ENCODE data around the gene MEX3B.
"Not testable (repeated sequence)": the region's sequence is repeated elsewhere in the genome, so short reads cannot be mapped to it uniquely, and the experiment has no call there.

The MEX3B gene

DNA sequence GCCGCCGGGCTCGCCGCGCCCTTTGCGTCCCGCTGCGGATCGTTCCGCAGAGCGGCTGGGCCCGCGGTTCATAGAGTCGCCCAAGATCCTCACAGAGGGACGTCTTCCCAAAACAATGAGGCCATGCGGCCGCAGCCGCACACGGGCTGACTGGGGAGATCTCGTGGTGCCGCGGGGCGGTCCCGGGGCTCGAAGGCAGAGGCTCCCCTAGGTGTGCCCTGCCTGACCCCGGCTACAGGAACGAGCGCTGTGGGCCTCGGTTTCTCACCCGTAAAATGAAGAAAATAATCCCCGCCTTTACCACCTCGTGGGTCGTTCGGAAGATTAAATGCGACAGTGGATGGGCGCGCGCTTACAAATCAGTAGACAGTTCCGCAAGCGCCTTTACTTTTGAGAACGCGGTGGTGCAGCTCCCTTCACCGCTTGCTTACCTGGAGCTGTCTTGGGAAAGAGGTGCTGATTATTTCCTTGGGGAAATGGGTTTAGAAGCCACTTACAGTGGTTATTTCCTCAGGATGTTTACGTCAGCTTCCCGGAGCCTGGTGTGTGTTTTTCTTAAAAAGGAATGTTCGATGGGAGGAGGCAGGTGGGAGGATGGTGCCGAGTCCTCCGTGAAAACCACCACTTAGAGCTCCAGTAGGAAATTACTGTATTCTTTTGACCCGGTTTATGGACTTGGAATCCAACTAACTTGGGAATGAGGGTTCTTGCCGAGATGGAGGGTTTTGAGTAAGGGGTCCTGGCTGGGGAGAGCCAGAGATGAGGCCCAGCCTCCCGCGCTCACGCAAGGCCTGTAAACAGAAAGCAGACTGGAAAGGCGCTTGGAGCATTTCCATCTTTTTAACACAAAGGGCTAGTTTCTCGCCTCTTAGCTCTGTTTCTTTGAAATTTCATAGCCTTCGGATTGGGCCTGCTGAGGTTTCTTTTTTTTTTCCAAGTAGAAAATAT, 1.9 kb upstream of the MEX3B start:
- DNase-seq, result peak in 1 of 2 experiments; percentile 28

DNA sequence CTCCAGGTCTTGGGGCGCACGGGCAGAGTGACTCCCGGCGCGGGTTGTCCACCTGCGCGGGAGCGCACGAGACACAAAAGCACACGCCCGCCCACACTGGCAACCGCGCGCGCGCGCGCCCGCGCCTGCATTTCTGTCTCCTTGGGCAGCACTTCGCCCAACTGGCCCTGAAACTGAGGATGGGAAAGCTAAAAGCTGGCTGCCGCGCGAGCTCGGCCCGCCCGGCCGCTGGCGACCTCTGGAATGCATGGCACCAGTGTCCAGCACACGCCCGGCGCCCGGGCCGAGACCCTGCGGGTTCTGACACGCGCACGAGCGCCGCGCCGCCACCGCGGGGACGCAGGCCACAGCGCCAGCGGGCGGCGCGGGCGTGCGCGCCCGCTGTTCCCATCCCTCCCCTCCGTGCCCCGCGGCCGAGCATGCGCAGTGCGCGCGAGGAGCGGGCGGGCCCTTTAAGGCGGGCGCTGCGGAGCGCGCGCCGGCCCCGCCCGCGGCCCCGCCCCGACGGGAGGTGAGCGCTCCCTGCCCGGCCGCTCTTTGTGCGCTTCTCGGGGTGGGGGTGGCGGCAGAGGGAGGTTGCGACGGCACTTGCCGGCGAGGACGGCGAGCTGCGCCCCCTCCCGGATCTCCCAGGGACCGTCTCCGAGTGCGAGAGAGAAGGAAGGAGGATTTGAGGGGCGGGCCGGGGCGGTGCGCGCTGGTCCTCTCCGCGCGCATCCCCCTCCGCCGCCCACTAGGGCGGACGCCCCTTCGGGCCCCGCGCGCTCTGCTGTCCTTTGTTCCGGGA, 1.0 kb upstream of the MEX3B start:
- DNase-seq, result peak; percentile 86 to 89

DNA sequence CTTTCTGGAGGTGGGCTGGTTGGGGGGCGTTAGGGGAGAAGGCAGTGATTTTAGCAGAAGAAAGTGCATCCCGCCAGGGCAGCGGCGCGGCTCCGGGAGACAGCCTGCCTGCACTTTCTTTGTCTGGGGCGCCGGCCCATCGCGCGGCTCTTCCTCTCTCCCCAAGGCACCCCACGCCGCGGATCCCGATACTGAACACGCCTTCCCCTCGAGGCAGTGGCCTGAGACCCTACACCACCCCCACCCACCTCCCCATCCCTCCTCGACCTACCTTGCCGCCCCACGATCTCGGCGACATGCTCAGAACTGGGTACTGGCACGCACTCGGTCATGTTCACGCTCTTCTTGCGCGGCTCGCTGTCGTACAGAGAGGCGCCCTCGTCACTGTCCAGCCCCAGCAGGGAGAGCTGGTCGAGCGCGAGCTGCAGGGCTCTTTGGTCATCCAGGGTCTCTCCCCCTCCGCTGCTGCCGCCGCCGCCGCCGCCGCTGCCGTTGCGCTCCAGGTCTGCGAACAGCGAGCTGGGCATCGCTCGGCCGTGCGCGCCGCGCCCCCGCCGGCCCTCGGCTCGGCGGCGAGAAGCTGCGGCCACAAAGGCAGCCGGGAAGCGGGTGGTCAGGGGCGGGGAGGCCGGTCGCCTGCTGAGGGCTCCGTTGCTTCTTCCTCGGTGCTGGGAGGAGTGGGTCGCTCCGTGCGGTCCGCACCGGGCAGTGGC, 483 bp downstream of the MEX3B start:
- peak; percentile 26 to 28 for DNase-seq

DNA sequence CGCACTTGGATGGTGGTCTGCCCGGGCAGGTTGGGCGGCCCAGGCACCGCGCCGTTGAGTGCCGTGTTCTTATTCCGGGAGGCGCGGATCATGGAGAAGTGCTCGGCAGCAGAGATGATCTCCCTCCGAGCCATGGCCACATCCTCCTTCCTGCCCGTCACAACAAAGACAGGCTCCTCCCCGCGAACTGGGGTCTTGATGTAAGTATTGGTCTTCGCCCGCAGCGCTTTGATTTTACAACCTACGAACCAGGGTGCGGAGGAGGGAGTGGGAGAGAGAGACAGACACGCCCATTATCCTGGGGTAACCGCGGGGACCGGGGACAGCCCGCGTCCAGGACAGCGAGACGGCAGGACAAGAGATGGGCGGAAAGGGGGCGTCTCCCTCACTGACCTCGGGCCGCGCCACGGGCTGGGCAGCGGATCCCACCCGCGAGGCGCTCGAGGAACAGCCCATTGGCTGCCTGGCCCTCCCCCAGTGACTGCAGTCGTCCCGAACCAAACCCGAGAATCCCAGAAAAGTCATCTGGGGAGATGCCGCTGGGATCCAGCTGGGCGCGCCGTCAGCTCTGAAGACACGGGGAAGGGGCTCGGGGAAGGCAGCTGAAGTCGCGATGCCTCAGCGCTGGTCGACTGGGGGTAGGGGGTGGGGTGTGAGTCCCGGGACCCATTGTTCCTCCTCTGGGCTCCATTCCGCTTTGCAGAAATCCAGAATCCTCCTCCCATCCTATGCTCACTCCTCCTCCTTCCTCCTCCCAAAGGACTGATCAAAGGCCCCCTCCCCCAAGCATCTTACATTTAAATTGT, 1.2 kb downstream of the MEX3B start:
- DNase-seq, result peak; percentile 25 to 40

DNA sequence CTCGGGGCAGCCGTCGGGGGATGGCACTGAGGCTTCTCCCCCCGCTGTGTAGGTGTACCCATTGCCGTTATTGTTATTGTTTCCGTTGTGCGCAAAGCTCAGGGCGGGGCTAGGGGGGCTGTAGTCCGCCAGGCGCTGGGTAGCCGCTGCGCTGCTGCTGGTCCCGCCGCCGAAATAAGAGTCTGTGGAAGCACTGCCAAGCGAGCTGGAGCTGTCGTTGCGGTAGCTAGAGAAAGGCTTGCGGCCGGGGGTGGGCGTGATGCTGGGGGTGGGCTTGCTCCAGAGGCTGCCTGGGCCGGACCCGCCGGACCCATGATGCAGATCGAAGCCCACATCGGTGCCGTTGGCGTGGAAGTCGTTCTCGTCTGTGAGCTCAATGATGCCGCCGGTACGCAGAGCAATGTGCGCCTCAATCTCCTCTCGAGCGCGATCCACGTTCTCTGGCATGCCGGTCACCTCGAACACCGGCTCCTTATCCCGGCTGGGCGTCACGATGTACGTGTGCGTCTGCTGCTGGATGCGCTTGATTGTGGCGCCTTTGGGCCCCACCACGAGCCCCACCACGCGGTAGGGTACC, 1.9 kb downstream of the MEX3B start:
- no peak for DNase-seq

DNA sequence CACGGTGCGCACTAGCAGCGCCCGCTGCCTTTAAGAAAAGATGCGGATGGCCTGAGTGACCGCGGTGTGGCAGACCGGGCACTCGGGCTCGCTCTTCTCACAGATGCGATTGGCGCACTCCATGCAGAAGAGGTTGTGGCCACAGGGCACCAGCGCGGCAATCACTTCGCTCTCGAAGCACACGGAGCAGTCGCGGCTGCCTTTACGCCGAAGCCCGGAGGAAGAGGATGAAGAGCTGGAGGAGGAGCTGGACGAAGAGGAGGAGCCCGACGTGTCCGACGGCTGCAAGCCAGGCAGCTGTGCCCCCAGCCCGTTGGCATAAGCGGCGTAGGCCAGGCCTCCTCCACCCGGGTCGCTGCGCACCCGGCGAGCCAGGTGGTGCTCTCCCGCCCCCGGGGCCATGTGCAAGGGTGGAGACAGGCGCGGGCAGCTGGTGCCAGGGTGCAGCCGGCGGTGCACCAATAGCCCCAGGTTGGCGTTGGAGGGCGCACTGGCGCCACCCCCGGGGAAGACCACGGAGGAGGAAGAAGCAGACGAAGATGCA, 2.6 kb downstream of the MEX3B start:
- DNase-seq, result no peak

DNA sequence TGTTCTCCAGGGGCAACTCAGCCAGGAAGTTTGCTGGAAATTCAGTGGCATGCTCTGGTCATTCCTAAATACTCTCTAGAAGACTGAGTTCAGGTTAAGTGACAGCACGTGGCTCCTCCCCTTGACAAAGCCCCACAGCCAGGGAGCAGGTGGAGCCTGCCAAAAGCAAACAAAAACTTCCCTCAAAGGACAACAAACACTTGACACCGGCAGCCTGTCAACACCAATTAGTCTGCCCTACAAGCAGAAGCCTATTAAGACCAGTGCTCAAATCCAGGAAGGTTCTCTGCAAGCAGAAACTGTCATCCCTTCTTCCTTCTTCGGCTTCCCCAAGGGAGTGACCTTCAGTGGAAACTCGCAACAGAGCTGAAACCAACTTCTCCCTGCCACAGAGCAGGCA, 5.0 kb downstream of the MEX3B start:
- DNase-seq, result no peak

DNA sequence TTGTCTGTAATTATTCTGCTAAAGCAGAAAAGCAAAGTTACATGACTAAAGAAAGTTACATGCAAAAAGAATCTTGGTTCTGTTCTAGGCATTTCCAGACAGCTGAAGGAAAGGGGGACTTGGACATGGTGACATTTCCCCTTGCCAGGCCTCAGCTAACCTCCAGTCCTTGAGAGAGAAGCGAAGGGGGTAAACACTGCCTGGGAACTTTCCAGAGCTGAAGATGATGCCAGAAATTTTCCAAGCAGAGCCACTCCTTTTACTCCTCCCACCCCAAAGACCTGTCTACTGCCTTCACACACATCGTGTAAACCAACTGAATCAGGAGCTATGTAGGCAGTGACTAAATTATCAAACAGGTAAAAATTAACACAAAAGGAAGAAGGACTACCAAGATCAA, 5.4 kb downstream of the MEX3B start:
- no peak for DNase-seq

DNA sequence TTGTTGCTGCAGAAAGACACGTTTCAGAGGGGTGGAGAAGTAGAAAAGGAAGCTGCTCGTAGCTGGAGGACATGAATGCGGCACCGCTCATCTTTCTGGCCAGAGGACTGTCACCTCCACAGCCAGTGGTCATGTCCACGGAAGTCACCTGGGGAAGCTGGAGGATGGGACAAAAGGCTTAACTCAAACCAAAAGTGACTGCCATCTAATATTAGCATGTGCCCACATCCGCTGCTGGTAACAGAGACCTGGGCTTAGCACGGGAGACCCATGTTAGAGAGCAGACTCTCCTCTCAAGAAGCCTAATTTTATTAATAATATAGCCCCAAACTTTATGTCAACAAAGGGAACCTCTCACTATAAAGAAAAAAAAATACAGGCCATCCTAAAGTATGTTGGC, 5.9 kb downstream of the MEX3B start:
- DNase-seq, result no peak

DNA sequence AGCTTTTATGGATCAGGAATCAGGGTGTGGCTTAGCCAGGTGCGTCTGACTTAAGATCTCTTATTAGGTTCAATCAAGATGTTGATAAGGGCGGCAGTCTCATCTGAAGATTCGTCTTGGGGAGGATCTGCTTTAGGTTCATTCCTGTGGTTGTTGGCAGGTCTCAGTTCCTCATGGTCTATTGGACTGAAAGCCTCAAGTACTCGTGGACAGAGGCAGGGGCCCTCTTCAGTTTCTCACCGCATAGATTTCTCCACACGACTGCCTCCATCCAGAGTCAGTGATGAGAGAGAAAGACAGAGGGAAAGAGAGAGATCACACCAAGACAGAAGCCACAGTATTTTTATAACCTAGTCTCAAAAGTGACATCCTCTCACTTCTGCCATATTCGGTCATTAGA, 9.4 kb downstream of the MEX3B start:
- DNase-seq, result no peak

DNA sequence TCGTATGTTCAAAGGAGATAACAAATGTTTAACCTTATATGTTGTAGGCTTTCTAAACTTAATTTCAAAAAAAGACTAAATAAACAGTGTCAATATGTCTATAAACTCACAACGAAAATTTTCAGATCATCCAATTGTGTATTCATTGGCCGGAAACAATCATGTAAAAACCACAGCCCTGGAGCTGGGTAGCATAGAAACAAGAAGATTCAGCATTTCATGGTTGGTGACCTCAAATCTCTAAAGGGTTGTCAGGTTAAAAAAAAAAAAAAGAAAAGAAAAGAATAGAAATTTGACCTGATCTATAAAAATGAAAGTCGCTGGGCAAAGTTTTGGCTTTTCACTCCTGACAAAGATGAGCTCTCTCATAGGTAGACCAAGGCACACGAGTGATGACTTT, 13.9 kb downstream of the MEX3B start:
- DNase-seq, result no peak

DNA sequence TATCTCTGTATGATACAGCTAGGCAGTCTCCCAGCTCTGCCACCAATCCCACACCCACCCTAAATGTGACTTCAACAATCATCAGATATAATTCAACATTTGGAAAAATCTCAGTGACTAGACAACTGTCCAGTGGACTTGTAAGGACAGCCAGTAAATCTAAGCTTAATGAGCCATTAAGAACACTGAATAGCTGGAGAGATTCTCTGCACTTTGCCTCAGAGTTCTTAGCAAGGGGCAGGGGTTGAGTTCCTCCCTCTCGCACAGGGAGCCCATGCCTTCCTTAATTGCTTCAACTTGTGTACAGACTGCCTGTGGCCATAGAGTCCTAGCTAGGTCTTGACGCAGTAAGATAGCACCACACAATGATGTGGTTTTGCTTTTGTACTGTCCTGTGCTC, 15.6 kb downstream of the MEX3B start:
- DNase-seq, result no peak

DNA sequence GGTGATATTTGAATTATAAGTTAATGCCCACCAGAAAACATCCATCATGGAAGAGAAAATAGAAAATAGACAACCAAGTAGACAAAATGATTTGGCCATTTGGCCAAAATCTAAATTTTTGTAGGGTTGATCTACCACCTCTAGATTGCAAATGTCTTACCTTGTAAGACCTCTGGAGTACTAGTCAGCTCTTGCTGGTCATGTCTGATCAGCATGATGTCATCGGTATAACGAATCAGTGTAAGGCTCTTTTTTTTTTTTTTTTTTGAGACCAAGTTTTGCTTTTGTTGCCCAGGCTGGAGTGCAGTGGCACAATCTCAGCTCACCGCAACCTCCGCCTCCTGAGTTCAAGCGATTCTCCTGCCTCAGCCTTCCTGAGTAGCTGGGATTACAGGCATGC, 17.7 kb downstream of the MEX3B start:
- not testable (repeated sequence) for DNase-seq

DNA sequence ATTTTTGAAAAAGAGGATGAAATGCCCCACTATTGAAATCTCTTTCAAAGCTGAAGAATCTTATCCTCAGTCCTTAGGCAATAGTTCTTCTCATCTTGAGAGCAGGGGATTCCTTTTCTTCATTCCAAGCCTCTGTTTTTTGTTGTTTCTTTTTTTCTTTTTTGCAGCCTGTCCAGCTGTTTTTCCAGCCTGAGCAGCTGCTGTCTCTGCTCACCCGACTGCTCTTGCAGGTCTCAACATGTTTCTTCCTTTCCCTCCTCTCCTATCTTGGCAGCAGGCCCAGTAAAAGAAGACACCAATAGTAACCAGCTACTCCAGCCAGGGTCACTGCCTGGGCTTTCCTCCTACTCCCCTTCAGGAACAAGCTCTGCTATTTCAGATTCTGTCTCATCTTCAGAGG, 23.8 kb downstream of the MEX3B start:
- no peak for DNase-seq

DNA sequence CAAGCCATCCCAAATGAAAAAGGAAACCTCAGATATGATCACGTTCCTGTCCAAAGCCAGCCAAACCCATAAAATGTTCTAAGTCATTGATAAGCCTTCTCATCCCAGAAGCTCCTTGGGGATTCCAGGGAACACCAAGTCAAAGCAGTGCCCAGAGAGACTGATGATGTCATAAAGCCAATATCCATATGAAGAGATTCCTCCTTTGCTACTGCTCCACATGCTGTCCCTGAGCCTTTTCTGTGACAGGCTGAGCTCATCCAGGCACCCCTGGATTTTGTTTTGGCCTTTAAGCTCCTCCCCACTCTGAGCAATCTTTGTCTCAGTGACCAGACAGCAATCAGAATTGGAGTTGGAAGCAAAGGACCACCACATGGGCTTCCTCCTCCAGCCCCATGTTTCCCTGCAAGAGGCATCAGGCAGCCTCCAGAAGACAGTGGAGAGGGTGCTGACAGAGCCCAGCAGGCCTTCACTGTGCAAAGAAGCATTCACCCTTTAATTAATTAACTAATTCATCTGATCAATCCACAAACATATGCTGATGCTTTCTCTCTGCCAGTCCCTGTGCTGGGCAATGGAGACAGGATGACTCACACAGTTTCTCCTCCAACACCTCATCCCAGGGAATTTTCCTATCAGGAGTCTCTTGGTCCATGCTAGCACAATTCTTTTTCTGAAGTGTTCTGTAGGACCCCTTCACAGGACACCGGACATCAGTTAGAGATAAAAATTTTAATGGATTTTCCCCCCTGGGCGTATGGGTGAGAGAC, 25.0 kb downstream of the MEX3B start:
- DNase-seq, result no peak

DNA sequence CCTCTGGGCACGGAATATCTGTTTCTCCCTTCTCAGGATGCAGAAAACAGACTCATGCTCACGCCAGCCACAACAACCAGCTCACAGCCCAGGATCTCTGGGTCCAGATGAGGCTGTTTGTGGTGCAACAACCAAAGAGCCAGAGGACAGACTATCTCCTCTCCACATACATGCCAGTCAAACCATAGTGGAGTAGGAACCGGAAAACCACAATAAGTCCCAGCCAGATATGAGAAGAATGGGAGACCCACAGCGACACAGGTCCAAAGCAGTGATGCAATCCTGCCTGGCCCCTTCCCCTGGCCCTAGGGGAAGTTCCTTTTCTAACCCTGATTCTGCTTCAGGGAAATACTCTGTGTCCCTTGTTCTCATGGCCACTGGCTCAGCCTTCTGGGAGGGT, 27.6 kb downstream of the MEX3B start:
- DNase-seq, result no peak

DNA sequence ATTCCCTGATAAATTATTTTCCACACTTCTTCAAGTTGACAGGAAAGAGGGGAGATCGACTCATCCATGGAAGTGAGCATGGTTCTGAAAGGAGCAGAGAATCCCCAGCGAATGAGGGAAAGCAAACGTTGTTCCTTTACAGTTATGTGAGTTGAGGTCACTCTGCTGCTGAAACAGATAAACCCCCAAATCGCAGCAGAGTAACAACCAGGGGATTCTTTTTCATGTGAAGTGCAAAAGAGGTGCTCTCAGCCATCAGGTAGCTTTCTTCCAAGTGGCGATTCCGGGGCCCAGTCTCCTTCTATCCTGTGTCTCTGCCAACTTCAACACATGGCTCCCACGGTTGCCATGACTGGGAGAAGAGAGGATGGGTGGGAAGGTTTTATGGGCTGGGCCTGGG, 28.2 kb downstream of the MEX3B start:
- DNase-seq, result no peak

DNA sequence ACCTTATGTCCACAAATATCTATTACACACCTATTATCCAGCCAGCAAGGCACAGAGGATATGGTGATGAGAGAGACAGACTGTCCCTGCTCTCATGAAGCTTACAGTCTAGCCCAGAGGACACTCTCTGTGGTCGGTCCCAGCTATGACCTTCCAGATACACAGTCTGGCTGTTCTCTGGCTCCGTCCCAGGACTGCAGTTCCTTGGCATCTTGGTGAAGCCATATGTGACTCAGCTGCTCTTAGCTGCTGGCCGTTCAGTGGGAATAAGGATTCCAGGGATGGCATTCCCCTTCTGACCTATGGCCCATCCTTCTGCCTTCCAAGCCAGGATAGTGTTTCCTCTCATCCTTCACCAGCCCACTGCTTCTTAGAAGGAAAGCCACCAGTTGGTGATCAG, 30.8 kb downstream of the MEX3B start:
- DNase-seq, result no peak

DNA sequence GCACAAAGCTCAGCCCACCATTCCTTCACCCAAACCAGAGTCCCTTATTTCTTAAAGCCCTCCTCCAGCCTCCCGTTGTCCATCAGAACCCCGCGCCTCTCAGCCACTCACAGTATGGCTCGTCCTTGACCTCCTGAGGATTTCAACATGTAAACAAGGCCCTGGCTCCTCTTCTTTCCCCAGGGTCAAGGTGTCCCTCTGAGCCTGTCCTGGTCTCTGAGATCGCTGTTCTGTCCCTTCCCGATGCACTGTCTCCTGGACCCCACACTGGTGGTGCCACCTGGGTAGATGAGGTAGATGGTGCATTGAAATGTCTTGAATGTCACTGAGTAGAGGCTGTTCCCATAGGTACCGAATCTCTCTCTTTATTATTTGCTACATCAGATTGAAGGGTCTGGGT, 32.9 kb downstream of the MEX3B start:
- DNase-seq, result no peak

DNA sequence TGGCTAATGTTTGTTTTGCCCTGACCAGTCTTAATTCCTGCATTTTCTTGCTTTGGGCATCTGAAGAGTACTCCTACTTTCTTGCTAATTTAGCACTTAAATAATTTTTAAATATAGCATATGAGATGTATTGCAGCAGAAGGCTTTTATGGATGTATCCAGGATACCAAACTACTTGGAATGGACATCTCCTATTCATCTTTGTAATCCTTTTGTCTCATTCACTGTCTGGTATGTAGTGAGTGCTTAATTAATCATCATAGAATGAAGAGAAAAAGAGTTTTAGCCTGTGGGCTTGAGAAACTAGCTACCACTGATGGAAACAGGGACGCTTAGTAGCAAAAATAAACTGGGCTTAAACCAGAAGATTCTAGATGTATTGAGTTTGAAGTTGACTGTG, 40.6 kb downstream of the MEX3B start:
- DNase-seq, result no peak

DNA sequence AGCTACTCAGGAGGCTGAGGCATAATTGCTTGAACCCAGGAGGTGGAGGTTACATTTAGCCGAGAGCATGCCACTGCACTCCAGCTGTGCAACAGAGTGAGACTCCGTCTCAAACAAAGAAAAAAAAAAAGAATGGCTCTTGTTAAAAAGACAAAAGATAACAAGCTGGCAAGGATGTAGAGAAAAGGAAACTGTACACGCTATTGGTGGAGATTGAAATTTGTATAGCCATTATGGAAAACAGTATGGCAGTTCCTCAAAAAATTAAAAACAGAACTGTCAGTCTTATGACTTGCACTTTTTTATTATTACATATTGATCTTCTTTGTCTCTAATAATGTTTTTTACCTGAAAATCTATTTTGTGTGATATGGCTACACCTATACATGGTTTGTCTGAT, 41.9 kb downstream of the MEX3B start:
- DNase-seq, result no peak
